HG03064 (cell line): ENCODE measurements around the gene RAD51D.
"Not testable (repeated sequence)": the region's sequence is repeated elsewhere in the genome, so short reads cannot be mapped to it uniquely, and the experiment has no call there.

Experiments
- ATAC-seq: cut with Tn5 transposase; IDR thresholded peaks from one replicate; pipeline ENCODE4 v1.9.1; 2021; ENCODE audit warnings: low read depth; ENCODE audit not compliant: unreplicated experiment

The RAD51D gene

DNA sequence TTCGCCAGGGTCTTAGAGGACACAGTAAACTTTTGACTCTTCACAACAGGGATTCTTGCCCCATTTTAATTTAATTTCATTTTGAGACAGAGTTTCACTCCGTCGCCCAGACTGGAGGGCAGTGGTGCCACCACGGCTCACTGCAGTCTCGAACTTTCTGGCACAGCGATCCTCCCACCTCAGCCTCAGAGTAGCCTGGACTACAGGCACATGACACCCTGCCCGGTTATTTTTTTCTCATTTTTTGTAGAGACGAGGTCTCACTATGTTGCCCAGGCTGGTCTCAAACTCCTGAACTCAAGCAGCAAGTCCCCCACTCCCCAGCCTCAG, 22.8 kb upstream of the RAD51D start:
- ATAC-seq: no peak

DNA sequence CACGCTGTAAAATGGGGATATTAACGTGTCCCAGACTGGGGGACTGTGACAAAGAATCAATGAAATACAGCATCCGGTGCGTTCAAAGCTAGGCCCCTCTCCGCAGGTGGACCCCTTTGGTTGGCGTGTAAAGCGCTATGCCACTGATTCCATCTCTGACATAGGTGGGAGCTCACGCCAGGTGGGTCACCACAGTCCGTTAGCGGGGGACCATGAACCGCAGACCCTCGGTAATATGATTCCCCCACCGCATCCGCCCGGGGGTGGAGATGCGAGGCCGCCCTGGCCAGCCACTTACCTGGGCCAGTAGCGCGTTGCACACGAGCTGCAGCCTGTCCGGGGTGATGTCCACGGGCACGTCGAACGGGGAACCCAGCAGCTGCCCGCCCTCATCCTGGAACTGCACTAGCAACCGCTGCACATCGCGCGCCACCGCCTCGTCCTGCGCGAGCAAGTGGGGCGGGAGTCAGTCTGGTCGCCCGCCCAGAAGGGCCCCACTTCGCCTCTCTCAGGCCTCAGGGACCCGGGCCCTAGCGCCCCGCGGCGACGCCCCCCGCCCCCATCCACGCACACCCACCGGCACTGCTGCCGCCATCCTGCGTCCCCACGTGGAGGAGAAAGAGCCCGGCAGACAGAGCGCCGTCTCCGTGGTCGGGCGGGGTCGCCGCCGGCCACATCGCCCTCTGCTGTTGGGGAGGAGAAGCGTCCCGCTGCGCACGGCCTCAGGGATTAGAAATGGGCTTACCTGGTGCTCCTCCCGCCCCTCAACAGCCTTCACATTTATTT, 22.2 kb upstream of the RAD51D start, which contains the start of gene NLE1:
NLE1 (minus strand) TSS at position 623 of the 786 bp plus-strand sequence; CDS start at position 595, 28 bp downstream.
- ATAC-seq: peak; percentile 81

DNA sequence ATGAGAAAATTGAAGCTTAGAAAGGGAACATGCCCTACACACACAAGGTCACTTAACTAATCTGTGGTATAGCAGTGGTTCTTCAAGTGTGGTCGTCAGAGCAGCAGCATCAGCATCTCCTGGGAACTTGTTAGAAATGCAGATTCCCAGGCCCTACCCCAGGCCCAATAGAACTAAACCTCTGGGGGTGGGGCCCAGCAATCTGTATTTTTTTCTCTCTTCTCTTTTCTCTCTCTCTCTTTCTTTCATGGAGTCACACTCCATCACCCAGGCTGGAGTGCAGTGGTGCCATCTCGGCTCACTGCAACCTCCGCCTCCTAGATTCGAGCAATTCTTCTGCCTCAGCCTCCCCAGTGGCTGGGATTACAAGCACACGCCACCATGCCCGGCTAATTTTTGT, 18.6 kb upstream of the RAD51D start:
- ATAC-seq: no peak

DNA sequence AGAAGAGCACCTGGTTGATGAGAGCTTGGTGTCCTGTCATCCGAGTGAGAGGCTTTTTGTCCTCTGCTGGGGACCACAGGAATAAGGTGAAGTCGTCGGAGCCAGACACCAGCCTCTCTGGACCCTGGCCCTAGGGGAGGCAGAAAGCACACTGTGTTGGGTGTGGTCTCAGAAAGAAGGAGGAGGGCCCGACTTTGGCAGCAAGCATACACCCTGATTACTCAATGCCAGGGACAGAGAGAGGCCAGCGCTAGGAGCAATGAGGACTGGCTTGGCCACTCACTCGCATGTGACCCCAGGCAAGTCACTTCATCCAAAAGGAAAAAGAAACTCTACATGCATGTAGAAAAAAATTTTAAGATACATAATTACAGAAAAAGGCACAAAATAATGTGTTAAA, 15.7 kb upstream of the RAD51D start:
- no peak for ATAC-seq

DNA sequence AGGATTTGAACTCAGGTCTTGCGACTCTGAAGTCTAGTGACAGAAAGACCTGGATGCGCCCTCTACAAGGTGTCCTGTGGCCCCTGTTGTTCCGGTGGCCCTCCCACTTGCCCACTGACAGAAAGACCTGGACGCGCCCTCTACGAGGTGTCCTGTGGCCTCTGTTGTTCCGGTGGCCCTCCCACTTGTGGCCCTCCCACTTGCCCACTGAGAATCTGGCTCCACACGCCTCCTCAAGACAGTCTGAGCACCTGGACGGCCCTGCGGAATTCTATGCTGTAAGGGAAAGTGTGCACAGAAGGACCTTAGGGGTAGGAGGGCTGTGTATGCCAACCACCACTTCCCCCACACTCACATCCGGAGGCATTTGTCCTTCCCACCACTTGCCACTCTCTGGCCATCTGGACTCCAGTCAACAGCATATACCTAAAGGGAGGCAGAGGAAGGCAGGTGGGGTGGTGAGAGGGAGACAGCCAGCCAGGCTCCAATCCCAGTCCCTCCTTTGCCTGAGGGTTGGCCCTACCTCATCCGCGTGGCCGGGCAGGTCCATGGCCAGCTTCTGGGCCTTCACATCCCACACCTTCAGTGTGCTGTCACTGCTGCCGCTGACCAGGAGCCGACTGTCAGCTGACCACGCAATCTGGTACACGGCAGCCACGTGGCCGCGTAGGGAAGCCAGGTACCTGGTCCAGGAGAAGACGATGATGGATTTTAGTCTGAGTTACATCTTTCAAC, 13.3 kb upstream of the RAD51D start:
- no peak for ATAC-seq

DNA sequence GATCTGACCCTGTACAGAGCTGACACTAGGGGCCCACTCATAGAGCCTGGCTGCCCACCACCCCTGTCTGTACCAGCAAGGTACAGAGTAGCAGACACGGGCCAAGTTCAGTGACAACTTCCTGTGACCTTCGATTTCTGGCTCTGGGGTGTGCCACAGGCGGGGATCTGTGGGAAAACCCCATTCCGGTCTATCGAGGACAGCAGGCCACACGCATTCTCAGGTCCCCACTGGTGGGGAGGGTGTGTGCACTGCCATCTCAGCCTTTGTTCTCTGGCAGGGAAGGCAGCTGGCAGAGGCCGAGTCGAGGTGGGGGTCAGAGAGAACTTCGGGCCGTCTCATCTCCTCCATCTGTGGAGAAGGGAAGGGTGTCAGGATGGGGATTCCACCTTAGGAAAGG, 12.4 kb upstream of the RAD51D start:
- ATAC-seq: no peak

DNA sequence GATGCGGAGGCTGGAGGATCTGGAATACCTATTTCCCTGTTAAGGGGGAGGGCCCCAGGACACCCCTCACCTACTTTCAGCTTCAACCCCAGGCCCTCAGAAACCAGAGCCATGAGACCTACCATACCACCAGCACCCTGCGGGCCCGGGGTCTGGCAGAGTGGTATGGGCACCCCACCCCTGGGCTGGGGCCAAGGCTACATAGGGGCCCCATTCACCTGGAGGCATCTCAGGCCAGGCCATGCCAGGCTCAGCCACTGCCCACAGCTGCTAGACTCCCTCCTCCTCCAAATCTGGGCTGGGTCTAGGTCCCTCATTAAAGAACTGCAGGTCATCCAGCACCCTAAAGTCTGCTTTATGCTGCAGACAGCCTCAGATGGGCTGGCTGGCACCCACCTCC, 10.7 kb upstream of the RAD51D start:
- ATAC-seq: no peak

DNA sequence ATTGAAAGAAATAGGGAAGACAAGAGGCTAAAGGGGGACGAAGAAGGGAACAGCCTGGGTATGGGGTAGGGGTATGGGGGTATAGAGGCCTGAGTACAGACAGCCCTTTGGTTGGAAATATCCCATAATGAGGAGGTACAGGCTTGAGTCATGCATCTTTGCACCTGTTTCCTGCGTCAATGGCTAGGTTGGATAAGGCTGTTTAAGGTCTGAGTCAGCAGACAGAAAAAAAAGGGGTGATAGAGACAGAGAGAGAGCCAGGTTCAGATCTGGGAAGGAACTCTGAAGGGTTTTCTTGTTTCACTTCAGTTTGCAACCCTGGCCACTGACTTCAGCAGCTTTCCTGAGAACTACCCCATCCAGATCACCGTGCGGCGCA, 10.3 kb upstream of the RAD51D start:
- no peak for ATAC-seq

DNA sequence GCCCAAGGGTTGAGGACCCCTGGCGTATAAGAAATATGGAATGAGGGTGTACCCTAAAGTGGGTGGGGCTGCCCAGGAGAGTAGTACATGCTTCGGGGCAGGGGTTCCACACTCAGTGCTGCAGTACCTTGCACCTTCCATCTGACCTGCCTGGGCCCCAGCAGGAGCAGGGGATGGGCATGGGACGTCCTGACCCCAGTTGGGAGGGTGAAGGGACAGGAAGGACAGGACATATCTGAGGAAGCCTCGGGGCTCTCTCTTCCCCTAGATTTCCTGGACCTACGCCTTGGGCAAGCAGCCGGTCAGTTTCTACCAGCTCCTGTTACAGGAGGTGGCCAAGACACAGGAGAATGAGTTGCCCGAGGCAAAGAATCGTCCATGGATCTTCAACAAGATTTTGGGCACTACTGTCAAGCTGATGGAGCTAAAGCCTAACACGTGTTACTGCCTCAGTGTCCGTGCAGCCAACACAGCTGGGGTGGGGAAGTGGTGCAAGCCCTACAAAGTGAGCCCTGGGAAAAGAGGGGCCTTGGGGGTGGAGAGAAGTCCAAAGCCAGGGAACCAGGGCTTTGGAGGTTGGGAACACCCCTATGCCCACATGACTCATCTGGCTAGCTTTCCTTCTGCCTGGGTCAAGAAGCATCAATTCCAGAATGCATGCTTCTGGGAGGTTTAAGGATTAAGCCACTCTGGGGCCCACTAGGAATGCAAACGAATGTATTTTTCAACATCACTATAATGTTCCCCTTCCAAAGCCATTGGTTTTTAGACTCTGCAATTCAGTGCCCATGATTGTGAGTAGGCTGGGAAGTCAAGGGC, 9.7 kb upstream of the RAD51D start:
- ATAC-seq: no peak

DNA sequence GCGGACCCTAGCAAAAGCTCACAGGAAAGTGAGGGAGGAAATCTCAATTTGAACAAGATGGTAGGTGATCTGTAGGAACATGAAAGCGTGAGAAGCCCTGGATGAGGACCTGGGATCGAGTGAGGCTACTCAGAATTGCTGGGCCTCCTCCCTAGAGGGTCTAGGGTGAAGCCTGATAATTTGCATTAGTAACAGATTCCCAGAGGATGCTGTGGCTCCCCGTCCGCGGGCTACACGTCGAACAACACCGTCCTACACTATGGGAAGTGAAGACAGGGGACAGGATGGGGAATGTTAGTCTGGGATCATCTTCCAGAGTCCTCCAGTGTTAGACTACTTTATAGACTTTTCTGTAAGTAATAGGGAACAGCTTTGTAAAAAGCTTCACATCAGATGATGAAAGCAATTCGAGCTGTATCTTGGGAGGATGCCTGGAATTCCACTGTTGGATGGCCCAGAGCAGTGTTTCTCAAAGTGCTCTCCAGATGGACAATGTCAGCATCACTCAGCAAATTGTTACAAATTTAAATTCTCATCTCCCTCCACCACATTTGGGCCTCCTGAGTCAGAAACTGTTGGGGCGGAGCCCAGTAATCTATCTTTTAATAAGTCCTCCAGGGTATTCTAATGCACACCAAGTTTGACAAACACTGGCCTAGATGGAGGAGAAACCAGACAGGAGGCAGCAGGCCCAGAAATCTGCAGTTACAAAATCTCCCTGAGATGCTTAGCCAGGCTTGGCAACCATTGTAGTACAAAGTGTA, 8.3 kb upstream of the RAD51D start:
- no peak for ATAC-seq

DNA sequence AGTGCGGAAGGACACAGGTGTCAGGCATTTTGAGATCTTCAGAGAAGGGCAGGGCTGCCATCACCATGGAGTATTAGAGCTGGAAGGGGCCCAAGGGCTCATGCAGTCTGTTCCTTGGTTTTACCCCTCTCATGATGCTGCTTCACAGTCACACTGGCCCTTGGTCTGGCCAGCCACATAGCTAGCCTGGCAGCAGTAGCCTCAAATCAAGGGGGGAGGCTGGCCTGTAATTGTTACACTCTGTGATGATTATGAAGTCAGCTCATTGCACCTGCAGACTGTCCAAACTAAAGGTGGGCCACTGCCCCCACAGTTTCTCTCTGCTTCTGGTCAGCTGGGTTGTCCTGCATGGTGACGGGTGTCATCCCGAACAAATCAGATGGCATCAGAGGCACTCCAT, 1.7 kb upstream of the RAD51D start, which contains the start of gene FNDC8:
FNDC8 (plus strand) TSS at position 301 of the 400 bp plus-strand sequence; CDS start at position 380, 79 bp downstream.
- ATAC-seq: no peak

DNA sequence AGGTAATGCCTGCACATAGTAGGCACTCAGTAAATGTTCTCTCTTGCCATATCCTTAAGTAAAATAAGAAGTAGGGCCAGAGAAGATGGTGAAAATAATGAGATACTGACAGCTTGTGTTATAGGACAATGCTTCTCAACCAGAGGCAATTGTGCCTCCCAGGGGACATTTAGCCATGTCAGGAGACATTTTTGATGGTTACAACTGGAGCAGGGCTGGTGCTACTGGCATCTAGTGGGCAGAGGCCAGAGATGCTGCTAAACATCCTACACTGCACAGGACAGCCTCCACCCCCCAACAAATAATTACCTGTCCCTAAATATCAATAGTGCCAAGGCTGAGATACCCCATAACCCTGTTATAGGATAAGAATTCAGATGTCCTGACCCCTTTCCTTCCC, 1.7 kb downstream of the RAD51D start:
- ATAC-seq: no peak

DNA sequence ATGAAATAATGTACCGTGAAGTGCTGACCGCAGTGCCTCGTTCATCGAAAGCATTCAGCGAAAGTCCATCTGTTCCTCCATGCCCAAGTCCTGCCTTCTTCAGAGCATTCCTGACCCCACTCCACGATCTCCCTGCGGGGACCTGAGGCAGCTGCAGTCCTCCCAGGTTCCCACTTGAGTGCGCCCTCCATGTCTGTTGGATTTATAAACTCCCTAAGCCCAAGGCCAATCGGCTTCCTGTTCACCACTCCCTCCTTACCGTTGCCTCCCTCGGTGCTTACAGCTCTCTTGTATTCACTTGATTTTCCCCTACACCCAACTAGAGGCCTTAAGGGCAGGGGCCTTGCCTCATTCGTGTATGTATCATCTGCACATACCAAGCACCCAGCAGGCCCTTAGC, 2.8 kb downstream of the RAD51D start:
- no peak for ATAC-seq

DNA sequence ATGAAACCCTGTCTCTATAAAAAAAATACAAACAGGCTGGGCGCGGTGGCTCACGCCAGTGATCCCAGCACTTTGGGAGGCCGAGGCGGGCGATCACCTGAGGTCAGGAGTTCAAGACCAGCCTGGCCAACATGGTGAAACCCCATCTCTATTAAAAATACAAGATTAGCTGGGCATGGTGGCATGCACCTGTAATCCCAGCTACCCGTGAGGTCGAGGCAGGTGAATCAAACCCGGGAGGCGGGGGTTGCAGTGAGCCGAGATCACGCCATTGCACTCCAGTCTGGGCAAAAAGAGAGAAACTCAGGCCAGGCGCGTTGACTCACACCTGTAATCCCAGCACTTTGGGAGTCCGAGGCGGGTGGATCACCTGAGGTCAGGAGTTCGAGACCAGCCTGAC, 8.9 kb downstream of the RAD51D start:
- not testable (repeated sequence) for ATAC-seq

DNA sequence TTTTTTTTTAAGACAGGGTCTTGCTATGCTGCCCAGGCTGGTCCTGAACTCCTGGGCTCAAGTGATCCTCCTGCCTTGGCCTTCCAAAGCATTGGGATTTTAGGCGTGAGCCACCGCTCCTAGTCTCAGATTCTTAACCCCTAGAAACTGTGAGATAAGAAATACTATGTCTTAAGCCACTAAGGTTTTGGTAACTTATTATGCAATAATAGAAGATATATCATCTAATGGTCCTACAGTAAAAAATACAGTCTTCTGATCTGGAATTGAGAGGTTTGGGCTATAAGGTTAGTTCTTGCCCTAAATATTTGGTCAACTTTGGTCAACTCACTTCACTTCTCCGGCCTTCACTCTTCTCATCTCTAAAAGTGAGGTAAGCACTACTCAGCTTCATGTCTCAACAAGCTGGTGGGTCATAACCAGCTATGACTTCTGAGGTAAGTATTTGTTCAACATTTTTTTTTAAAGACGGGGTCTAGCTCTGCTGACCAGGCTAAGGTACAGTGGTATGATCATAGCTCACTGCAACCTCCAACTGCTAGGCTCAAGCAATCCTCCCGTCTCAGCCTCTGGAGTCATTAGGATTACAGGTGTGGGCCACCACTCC, 14.7 kb downstream of the RAD51D start:
- ATAC-seq: no peak

DNA sequence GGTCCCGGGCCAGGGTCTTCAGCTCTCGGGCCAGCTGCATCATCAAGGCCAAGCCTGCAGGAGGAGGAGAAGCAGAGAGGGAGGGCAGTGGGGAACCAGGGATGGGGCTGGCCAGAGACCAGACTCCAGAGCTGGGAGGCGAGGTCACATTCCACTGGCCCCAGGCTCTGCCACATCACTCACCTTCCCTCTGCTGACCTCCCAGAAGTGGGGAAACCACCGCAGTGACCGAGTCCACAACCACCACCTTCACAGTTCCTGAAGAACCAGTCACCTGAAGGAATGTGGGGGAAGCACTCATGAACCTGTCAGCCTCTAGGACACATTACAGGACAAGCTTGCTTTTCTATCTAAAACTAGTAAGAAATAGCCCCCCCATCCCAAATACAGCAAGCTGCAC, 16.4 kb downstream of the RAD51D start:
- no peak for ATAC-seq

DNA sequence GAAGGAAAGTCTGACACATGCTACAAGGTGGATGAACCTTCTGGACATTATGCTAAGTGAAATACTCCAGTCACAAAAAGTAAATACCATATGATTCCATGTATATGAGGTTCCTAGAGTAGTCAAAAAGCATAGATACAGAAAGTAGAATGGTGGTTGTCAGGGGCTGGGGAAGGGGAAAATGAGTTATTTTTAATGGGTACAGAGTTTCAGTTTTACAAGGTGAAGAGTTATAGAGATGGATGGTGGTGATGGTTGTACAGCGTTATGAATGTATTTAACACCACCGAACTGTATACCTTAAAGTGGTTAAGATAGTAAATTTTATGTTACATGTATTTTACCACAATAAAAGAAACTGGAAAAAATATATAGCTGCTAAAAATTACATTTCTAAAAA, 17.9 kb downstream of the RAD51D start:
- ATAC-seq: no peak

DNA sequence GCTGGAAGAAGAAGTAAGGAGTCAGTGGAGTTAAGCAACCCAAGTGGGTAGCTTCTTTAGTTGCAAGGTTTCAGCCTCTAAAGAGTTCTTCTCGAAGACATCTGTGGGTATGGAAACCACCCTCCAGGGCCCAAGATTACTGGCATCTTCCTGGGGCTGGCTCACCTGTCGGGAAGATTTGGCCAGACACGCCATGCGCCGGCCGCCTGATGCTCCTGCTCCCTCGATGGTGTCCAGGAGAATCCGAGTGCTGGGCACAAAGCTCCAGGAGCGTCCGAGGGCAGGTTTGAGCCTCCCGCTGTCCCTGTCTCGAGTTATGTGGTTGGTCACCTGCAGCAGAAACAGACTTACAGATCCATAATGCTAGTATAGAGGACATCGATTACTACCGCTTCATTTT, 18.6 kb downstream of the RAD51D start:
- ATAC-seq: no peak

DNA sequence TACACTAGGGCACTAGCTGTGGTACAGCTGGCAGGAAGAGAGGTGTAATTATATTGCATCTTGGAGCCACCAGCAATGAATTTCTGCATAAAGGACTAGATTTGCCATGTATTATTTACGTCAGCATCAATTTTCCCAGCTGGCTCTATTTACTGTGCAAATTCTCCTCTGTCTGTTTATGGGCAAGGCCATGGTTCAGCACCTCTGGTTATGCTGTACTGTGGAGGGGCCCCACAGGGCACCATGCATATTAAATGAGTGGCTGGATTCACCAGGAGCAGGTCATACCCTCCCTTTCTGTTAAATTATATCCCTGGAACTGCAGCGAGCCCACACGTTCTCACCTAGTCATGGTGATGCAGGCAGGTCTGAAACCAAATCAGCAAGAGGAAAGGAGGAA, 19.8 kb downstream of the RAD51D start:
- no peak for ATAC-seq

DNA sequence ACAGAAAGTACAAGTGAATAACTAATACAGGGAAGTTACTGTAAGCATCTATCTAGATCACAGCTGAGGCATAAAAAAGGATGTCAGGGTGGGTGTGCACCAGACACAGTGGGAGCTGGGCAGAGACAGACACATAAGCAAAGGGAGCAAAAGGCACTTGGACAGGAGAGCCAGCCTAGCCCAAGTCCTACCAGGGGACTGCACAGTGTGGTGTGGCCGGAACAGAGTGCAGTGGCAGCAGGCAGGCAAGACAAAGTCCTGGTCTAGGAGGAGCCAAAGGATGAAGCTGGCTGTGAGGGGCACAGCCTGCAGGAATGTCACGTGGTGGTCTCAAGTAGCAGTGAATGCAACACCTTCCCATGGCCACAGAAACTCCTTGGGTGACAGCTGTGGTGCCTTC, 21.9 kb downstream of the RAD51D start:
- no peak for ATAC-seq
